Stimulated activated CD4-positive, alpha-beta T cell treated with anti-CD3 and anti-CD28 coated beads, Interleukin-1b, Interleukin-23, amount 100 ng/mL, for 24 hours (primary cell): ENCODE results near the gene INSIG1.

Experiments
- DNase-seq, 4 experiments: peaks; one replicate each; pipeline ENCODE4 v3.0.0-alpha.2; 2020; ENCODE audit warnings: low read depth in 4 of 4, low spot score in 1 of 4

Gene INSIG1

GRCh38 chr7:155346285-155346684, 48.6 kb downstream of the INSIG1 start:
- DNase-seq: no peak

DNA sequence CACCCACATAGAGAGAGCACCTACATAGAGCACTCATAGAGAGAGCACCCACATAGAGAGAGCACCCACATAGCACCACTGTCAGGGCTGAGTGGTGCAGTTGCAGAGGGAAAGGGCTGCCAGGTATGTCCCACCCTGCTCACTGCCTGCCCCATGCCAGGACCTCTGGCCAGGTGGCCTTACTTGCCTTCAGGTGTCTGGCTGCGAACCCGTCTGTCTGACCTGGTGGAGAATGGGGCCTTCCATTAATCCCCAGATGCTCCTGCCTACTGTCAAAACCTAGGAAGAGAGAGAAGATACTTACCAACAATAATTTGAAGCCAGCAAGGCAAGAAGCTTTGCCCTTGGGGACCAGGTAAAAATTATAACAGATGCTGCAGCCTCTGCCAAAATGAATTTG, 51.1 kb downstream of the INSIG1 start:
- no peak for DNase-seq

DNA sequence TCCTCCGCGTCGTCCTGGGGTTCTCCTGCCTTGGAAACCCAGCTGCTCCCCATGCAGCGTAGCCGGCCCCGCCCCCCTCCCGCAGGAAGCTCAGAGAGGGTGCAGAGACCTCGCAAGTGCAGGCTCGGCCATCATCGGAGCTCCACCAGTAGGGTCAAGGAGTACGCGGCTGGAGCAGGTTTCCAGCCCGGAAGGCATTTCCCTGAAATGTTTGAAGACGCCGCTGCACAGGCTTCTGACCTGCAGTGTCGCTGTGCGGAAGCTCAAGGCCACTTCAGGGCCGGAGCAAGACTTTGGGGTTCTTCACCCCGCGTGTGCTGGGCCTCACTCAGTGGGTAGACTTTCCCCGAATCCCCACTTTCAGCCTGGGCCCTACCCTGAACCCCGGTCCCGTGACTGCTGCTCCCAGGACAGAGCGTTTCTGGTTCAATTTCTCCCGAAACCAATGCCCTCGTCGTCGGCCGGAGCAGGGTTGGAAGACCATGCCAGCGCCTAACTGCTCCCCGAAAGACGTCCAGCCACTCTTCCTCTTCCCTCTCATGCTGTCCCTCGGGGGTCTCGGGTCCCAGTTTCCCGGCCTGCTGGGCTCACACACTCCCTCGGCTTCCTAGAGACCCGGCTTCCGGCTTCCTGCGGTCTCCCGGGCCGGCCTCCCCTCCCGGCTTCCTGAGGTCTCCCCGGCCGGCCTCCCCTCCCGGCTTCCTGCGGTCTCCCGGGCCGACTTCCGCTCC, 52.1 kb downstream of the INSIG1 start:
- DNase-seq: no peak

DNA sequence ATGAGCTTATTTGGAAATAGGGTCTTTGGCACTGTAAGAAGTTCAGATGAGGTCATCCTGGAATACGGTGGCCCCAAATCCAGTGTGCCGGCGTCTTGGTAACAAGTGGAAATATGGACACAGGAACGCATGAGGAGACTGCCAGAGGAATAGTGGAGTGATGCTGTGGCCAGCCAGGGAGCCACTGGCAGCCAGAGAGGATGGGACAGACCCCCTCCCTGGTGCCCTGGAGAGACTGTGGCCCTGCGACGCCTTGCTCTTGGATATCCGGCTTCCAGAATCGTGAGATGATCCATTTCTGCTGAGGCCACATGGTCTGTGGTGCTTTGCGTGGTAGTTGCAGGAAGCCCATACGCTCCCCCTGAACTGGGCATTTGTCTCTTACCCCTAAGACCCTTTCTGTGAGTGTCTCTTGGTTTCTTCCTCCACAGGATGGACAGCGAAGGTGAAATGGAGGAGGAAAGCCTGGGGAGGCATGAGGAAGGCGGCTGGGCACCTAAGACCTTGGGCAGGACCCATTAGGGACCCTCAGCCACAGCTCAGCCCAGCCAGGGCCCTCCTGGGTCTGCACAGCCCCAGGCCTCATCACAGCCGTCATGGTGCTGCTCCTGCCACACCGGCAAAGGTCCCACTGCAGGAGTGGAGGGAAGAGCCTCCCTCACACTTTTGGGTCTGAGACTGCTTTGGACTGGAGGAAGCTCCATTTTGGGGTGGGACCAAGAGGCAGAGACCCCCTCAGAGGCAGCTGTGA, 53.6 kb downstream of the INSIG1 start:
- no peak for DNase-seq

DNA sequence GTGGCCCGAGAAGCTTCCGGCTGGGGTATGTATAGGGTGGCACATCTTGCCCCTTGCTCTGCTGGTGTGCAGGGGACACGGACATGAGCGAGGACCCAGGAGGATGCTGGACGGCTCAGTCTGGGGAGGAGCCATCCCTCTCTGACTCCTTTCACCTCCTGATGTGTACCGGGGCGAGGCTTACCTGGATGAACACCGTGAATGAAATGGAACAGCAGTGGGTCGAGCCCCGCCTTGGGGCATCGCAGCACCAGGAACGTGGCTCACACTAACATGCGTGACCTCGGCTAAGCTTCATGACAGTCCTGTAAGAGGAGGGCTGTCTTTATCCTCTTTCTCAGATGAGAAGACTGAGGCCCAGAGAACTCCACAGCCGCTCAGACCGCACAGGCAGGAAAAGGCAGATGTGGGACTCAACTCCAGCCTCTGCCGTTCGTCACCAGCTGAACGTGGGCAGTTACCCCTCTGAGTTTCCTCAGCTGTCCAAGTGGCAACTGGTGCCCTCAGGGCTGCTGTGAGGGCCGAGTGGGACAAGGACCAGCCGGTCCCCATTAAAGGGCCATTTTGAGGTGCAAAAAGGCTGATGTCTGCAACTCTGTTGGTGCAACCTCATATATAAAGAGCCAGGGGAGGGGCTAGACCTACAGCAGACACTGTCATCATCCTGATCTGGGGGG, 54.5 kb downstream of the INSIG1 start:
- DNase-seq: no peak

DNA sequence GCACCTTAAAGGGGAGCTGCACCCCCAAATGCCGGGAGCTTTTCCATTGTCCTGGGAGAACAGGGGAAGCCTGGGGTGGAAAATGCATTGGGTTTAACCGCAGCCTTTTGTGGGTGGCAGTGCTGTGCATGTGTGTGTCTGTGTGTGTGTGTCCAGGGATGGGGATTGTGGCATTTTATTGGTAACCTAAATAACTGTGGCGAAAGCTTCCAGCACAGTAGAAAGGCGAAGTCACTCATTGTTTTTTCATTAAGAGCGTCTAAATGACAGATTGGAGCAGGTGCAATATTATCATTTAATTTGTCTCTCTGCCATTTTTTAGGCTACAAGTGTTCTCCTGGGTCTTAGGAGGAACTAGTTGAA, 55.1 kb downstream of the INSIG1 start:
- DNase-seq: no peak

GRCh38 chr7:155353256-155353897, 55.7 kb downstream of the INSIG1 start:
- no peak for DNase-seq

GRCh38 chr7:155354371-155355048, 56.8 kb downstream of the INSIG1 start:
- DNase-seq: no peak

DNA sequence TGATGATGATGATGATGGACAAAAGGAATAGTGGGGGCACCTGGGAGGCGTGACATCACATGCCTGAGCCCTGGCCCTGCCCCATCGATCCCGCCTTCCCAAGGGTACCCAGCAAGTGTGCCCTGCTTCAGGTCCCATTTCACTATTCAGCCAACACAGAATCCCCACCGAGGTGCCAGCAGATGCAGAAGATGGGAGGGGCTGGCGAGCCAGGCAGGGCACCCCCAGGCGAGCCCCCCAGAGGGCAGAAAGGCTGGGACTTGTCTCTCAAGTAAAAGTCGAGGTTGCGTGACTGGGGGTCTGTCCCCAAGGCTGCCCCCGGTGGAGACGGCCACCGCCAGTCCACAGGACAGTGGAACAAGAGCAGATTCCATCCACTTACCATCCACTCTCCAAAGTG, 57.5 kb downstream of the INSIG1 start:
- no peak for DNase-seq

- no peak for DNase-seq
These were observed 58.1 kb downstream of the INSIG1 start for GRCh38 chr7:155355745-155356144.

DNA sequence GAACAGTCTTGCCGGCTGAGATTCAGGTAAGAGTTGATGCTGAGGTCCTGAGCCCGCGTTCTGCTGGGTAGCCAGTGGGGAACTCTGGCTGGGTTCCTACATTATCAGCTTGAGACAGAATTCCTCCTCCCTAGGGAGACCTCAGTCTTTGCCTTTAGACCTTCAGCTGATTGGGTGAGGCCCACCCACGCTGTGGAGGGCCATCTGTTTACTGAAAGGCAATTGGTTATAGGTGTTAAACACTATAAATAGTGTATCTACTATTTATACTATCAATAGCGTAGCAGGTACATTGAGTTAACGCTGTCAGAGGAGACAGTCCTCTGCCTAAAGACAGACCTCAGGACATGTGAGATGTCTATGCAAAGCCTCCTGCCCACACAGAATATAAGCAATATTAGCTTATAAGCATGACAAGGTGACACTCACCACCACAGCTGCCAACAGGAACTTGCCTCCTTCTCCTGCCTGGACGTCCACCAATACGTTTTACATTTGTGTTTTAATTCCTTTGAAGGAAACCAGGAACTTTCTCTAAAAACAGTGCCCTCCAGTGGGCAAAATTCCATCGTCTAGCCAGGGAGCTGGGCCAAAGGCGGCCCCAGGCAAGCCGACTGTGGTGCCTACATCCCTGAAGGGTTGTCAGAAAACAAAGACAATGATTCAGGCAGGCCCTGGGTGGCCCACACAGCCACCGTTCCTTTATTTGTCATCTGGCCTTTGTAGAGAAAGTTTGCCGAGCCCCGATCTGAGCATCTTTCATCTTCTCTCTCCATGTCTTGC, 58.8 kb downstream of the INSIG1 start:
- DNase-seq: no peak

- DNase-seq: no peak
These were observed 59.9 kb downstream of the INSIG1 start for GRCh38 chr7:155357573-155358041.

DNA sequence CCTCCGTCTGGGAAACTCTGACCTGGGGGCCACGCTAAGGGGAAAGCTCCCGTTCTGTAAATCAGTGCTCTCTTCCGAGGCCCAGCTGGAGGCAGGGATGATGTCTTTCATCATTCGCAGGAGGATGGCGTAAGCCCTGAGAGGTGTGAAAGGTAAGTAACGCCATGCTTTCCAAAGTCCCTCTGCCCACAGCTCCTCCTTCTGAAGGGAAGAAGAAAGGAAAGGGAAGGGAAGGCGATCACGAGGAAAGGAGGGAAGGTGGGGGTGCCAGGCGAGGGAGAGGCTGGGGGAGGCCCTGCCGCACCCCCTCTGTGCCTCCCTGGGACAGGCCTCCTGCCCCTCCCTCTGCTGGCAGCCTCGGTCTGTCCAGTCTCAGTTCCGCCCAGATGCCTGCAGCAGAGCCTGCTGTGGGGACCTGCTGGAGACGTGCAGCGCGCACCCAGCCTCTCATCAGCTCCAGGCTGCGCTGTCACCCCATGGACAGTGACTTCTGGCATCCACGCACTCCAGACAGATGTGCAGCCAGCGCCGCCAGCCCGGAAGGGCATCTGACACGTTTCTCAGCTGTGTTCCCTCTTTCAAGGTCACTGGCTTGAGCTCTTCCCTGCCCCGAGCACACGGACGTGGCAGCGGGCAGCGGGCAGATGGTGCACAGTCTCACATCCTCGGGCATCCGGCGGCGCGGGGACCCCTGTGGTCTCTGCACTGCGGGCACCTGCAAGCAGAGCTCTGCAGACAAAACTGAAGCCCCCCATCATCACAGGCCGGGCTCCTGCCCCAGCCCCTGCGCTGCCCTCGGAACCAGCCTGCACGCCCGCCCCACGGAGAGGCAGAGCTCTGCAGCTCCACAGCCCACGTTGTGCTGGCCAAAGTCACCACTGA, 60.6 kb downstream of the INSIG1 start:
- no peak for DNase-seq

DNA sequence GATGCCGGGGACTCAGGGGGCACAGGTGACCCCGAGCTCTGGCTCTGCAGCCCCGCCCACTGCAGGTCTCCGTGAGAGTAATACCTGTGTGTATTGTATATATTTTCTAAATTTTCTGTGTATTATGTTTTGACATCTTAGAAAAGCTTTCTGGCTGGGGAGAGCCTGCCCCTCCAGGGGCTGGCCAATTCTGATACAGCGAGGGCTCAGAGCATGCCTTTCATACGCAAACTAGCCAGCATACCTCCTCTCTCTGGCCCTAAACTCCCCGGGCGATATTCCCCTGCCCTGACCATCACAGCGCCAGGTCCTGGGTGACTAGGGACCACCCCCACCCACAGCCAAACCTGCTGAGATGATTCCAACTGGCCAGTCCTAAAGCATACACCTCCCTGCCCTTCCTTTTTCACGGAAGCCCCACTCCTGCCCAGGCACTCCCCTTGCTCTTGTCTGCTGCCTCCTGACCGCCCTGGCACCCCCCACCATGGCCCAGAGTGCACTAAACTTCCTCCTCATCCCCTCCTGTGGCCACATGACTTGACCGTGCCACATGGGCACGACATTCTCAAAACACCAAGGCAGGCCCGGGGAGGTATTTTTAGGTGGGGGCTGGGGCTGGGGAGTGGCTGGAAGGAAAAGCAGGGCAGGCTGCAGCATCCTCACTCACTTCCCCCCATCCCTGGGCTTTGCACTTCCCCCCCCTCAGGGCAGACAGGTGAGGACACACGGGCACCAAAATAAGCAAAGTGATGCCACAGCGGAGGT, 61.5 kb downstream of the INSIG1 start:
- DNase-seq: no peak
